Superior temporal gyrus (tissue), 1 donor: ENCODE results near the gene HES7.

Experiments used
- DNase-seq: peaks from one replicate; pipeline ENCODE4 v3.0.0-alpha.2; 2016; ENCODE audit errors: extremely low spot score

HES7 gene

GRCh38 chr17:8142887-8143580, 19.1 kb upstream of the HES7 start:
- no peak for DNase-seq

GRCh38 chr17:8142158-8142886, 18.4 kb upstream of the HES7 start:
- no peak for DNase-seq

- DNase-seq, result no peak
Measured at GRCh38 chr17:8141741-8142140, 17.8 kb upstream of the HES7 start.

GRCh38 chr17:8141045-8141444, 17.1 kb upstream of the HES7 start:
- no peak for DNase-seq

DNA sequence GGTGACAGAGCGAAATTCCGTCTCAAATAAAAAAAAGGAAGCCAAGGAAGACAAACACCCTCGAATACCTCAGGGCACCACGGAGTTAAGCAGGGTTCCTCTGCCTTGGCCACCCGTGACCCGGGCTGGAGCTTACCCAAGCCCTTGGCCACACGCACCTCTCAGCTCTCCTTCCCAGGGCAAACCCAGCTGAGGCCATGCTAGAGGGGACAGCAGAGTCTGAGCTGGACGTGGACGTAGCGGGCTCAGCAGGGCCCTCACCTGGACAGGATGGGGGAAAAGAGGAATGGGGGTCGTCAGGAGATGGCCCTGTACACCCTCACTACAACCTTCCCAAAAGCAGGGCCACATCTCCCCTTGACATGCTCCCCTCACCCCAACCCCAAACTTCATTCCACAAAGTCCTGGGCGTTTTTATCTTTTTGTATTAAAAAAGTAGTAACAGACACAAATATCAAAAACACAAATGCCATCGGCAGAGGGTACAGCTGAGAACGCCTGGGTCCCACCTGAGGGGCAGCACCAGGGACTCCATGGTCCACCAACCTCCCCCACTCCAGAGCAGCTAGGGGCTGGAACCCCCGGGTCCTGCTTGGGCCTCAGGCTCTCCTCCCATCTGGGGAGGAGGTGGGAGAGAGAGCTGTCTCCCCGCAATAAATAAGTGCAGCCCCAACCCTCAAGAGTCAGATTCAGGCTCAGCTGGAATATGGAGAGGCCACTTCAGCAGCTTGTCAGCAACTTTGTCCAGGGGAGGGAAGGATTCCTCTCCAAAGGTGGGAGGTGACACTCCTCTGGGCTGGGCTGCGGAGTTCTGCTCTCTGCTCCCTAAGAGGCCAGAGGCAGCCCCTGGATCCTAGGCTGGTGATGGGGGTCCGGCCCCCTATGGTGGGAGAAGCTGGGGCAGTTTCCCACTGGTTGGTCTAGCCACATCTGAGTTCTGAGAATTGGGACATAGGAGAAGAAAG, 16.4 kb upstream of the HES7 start:
- DNase-seq, result peak; percentile 2

DNA sequence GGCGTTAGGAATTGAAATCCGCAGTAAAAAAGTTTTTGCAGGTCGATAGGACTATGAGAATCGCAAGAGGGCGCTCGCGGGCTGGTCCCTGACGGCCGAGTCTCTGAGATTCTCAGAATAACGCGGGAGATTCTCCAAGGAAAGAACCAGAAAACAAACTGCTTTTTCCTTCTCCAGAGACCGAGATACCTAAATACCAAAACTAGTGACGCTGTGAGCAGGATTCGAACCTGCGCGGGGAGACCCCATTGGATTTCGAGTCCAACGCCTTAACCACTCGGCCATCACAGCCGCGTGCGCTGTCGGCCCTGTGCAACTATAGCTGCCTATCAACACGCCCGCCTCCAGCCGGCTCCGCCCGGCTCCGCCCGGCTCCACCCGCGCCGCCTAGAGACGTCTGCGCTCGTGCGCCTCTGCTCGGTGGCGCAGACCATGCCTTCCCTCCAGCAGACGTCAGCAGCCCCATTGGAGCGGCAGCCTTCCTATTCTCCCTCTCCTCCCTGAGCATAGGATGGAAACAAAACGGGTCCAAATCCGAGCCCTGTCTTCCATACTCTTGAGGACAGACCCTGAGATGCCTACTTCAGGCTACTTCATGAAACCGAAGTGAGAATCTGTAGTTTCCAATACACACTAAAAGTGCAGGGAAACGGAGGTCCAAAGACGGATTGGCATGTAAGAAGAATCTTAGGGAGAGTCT, 14.9 kb upstream of the HES7 start:
- DNase-seq, result peak; percentile 97

GRCh38 chr17:8138374-8138671, 14.4 kb upstream of the HES7 start:
- DNase-seq, result no peak

DNA sequence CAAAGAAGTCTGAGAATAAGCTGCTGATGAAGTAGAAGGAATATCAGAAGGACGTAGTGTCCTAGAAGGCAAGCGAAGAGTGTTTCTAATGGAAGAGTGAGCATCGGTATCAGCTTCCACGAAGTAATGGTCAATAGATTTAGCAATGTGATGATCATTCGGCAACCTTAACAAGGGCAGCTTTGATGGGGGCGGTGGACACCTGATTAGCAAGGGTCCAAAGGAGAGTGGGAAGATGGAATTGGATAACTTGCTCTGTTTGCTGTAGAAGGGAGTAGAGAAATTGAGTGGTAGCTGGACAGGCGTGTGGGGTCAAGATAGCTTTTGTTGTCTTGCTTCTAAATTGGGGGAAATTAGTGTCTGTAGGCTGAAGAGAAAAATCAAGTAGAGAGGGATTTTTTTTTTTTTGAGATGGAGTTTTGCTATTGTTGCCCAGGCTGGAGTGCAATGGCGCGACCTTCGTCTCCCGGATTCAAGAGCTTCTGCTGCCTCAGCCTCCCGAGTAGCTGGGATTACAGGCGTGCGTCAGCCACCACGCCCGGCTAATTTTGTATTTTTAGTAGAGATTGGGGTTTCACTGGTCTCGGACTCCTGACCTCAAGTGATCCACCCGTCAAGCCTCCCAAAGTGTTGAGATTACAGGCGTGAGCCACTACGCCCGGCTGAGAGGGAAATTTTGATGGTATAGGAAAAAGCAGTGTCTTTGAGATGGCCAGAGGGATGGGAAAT, 13.9 kb upstream of the HES7 start:
- no peak for DNase-seq

GRCh38 chr17:8133941-8134340, 10.0 kb upstream of the HES7 start:
- DNase-seq, result no peak

DNA sequence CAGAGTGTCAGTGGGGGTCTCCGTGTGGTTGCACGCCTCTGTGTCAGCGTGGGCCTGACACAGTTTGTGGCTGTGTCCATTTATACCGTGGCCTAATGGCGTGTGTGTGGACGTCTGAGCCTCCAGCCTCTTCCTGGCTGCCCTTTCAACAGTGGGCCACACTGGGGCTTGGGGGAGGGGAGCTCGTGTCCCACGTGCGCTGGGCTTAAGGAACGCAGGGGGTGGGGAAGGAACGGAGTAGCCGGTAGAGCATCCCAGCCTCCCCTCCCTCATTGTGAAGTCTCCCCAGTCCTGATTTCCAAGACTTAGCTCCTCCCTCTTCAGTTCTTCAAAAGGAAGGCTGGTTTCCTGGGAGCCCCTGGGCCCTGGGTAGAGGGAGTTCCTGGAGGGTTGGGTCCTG, 9.5 kb upstream of the HES7 start:
- no peak for DNase-seq

- DNase-seq, result no peak
Measured at GRCh38 chr17:8131844-8132441, 8.0 kb upstream of the HES7 start.

DNA sequence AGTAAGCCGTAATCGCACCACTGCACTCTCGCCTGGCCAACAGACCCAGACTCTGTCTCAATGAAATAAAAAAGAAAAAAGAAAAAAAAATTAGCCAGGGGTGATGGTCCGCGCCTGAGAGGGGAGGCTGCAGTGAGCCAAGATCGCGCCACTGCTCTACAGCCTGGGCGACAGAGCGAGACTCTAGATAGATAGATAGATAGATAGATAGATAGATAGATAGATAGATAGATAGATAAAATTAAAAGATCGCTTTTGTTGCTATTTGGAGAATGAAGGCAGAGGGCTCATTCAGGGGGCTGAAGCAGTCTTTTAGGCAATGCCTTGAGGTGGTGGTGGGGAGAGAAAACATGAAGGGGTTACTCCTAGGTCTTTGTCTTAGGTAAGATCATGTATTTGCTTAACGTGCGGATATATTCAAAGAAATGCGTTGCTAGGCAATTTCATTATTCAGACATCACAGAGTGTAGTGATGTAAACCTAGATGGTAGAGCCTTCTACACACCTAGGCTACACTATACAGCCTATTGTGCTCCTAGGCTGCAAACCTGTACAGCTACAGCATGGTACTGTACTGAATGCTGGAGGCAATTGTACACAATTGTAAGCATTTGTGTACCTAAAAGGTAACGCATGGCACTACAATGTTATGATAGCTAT, 4.3 kb upstream of the HES7 start:
- DNase-seq, result no peak

GRCh38 chr17:8126491-8127066, 2.7 kb upstream of the HES7 start:
- no peak for DNase-seq

DNA sequence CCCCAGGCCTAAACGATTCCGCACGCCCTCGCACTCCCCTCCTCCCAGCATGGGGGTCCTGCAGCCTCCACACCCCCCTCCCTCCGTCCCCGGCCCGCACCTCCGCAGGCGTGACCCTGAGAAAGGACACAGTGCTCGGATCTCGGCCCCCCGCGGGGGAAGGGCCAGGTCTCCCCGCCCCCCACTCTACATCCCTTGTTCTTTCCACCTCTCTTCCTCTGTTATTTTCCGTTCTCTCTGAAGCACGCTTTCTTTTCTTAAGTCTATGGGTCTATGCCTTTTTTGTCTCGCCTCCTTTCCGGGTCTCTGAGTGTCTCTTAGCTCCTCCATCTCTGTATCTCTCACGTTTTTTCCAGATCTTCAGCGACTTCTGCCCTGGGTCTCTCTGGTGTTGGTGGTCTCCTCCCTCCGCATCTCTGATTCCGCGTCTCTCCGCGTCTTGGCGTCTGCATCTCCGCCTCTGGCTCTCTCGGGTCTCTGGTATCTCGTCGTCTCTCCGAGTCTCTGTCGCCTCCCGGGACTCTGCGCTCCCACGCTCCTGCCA, 2.1 kb upstream of the HES7 start:
- DNase-seq, result peak; percentile 23

GRCh38 chr17:8125154-8125946, 1.4 kb upstream of the HES7 start:
- DNase-seq, result peak; percentile 93

DNA sequence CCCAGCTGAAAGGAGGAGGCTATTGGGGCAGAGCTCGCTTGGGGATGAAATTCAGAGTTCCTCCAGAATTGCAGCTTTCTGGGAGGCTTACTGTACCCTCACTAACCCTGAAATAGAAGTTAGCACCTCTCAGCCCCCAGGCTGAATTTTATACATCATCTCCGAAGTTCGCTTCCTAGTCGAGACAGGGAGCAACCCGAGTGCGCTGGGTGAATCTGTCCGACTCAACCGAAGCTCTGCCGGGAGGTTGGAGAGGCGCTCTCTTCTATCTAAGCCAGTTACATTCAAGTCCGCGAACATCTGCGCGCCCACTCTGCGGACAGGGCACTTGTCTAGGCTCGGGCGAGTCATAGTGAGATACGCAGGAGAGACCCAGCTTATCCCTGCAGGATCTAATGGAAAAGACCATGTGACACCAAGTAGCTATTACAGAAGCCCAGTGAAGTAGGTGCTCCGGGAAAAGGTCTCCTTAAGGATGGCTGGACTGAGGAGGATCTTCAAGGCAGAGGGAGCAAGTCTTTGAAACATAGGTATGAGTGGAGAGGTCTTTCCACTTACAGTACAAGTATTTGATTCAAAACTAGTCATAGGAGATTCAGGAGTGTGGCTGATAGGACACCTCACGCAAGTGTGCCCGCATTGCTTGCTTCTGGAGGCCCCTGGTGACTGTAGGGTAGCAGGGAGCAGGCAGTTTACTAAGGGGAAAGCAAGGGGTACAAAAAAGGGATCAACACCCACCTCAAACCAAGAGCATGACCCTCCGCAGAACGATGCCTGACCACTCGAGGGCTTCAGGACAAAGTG, 646 bp upstream of the HES7 start:
- DNase-seq, result peak; percentile 44

- peak; percentile 13 for DNase-seq
Measured at GRCh38 chr17:8122924-8123694, 797 bp downstream of the HES7 start.
